ENCODE results near the gene PUSL1.

DNA sequence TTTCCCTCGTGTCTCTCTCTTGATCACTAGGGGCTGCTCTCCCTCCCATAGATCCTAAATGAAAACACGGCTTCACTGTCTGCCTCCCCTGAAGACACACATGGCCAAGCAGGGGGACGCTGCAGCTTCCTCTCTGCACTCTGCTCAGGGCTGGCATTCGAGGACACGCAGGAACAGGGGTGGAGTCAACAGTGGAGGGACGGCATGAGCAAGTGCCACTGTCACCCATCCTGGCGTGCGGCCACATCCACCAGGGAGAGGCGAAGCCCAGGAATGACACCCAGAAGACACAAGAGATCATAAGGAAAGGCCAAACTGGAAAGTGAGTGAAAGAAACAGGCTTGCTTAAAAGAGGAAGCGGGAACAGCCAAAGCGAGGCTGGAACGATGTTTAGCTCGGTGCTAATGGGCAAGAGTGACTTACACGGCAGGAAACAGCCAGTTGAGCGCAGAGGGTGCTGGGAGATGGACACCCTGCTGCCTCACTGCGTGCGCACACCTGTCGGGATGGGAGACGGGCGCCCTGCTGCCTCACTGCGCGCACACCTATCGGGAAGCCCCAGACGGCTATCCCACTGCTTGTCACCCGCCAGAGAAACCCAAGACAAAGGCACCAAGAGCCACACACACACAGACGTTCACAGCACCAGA lies 48.3 kb upstream of the PUSL1 start:
- TF ChIP-seq, protein P1, sequence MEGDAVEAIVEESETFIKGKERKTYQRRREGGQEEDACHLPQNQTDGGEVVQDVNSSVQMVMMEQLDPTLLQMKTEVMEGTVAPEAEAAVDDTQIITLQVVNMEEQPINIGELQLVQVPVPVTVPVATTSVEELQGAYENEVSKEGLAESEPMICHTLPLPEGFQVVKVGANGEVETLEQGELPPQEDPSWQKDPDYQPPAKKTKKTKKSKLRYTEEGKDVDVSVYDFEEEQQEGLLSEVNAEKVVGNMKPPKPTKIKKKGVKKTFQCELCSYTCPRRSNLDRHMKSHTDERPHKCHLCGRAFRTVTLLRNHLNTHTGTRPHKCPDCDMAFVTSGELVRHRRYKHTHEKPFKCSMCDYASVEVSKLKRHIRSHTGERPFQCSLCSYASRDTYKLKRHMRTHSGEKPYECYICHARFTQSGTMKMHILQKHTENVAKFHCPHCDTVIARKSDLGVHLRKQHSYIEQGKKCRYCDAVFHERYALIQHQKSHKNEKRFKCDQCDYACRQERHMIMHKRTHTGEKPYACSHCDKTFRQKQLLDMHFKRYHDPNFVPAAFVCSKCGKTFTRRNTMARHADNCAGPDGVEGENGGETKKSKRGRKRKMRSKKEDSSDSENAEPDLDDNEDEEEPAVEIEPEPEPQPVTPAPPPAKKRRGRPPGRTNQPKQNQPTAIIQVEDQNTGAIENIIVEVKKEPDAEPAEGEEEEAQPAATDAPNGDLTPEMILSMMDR (conservative IDR thresholded peaks at IDR 0.05; ENCODE audit: low read length), result no peak
- TF ChIP-seq EZH2phosphoT487 (IDR thresholded peaks at IDR 0.05; ENCODE audit: borderline replicate concordance, low read depth, low read length), result no peak
